Activated T-cell treated with anti-CD3 and anti-CD28 coated beads, Interleukin-2, amount 50 U/mL, for 4 hours (primary cell): ENCODE data around the gene HSPA1A. TPM values are rescaled to one million over a fixed set of nuclear protein-coding genes. Genes with fewer than 3 reads are reported as not detected.

Experiments
- total RNA-seq, 3 donors: library from RNA; stranded (reverse); gene quantifications; one replicate each; pipeline ENCODE4 v1.2.1, GENCODE V29; 2021

HSPA1A gene
- total RNA-seq, 3 donors from 2014 or later, result 33.3 to 38.1 (median 34.2) TPM

Other genes starting within 250 kb of the HSPA1A start
- gene LTA, start 243.3 kb upstream of the HSPA1A start, total RNA-seq, result 1,000 to 10,000 TPM; 1,238 to 1,641 (median 1,296) TPM
- gene TNF, start 240.0 kb upstream of the HSPA1A start, total RNA-seq, result 100 to 1,000 TPM; 485 to 701 (median 587) TPM
- 100 to 1,000 TPM; 161 to 210 (median 186) TPM for gene LTB, start 233.1 kb upstream of the HSPA1A start, total RNA-seq
- gene LST1, start 229.3 kb upstream of the HSPA1A start, total RNA-seq, result 1 to 10 TPM; 4.8 to 7.9 (median 7.0) TPM
- gene NCR3, start 222.5 kb upstream of the HSPA1A start, total RNA-seq, result 10 to 100 TPM in 1 of 3 donors, 1 to 10 TPM in 2; 6.0 to 27.3 (median 8.4) TPM
- 10 to 100 TPM; 18.5 to 57.5 (median 36.5) TPM for gene AIF1, start 200.3 kb upstream of the HSPA1A start, total RNA-seq
- 100 to 1,000 TPM; 290 to 309 (median 306) TPM for gene PRRC2A, start 194.8 kb upstream of the HSPA1A start, total RNA-seq
- gene BAG6, start 162.9 kb upstream of the HSPA1A start, total RNA-seq, result 100 to 1,000 TPM; 403 to 418 (median 411) TPM
- gene APOM, start 159.6 kb upstream of the HSPA1A start, total RNA-seq, result 1 to 10 TPM; 1.8 to 2.8 (median 2.1) TPM
- gene C6orf47, start 154.8 kb upstream of the HSPA1A start, total RNA-seq, result 10 to 100 TPM; 17.1 to 18.3 (median 18.2) TPM
- 10 to 100 TPM; 34.9 to 37.8 (median 37.5) TPM for gene GPANK1, start 150.5 kb upstream of the HSPA1A start, total RNA-seq
- 100 to 1,000 TPM; 301 to 311 (median 307) TPM for gene CSNK2B, start 149.5 kb upstream of the HSPA1A start, total RNA-seq
- 10 to 100 TPM; 22.6 to 24.0 (median 22.9) TPM for gene LY6G5B, start 145.6 kb upstream of the HSPA1A start, total RNA-seq
- 1 to 10 TPM; 2.3 to 3.8 (median 3.1) TPM for gene LY6G5C, start 134.5 kb upstream of the HSPA1A start, total RNA-seq
- gene ABHD16A, start 112.2 kb upstream of the HSPA1A start, total RNA-seq, result 10 to 100 TPM; 33.9 to 38.1 (median 35.2) TPM
- gene LY6G6F, start 108.7 kb upstream of the HSPA1A start, total RNA-seq, result not detected
- not detected for gene LY6G6D, start 100.2 kb upstream of the HSPA1A start, total RNA-seq
- gene LY6G6C, start 93.8 kb upstream of the HSPA1A start, total RNA-seq, result not detected
- gene MPIG6B, start 92.2 kb upstream of the HSPA1A start, total RNA-seq, result under 1 TPM in 2 of 3 donors, not detected in 1; 0.33 to 0.55 TPM
- gene DDAH2, start 86.2 kb upstream of the HSPA1A start, total RNA-seq, result 1 to 10 TPM; 3.4 to 3.9 (median 3.5) TPM
- 100 to 1,000 TPM; 344 to 370 (median 353) TPM for gene CLIC1, start 79.0 kb upstream of the HSPA1A start, total RNA-seq
- 10 to 100 TPM; 30.9 to 35.4 (median 34.3) TPM for gene MSH5, start 75.5 kb upstream of the HSPA1A start, total RNA-seq
- gene SAPCD1, start 52.9 kb upstream of the HSPA1A start, total RNA-seq, result 10 to 100 TPM in 2 of 3 donors, 1 to 10 TPM in 1; 9.4 to 12.2 (median 12.1) TPM
- 1 to 10 TPM; 1.4 TPM for gene VWA7, start 38.2 kb upstream of the HSPA1A start, total RNA-seq
- 100 to 1,000 TPM; 231 to 263 (median 234) TPM for gene VARS1, start 19.8 kb upstream of the HSPA1A start, total RNA-seq
- gene LSM2, start 8.6 kb upstream of the HSPA1A start, total RNA-seq, result 100 to 1,000 TPM; 163 to 192 (median 184) TPM
- gene HSPA1L, start 260 bp upstream of the HSPA1A start, total RNA-seq, result 1 to 10 TPM; 1.6 to 1.8 (median 1.7) TPM
- gene HSPA1B, start 12.2 kb downstream of the HSPA1A start, total RNA-seq, result 10 to 100 TPM; 76.1 to 97.7 (median 93.0) TPM
- 10 to 100 TPM; 25.6 to 26.7 (median 26.0) TPM for gene NEU1, start 47.3 kb downstream of the HSPA1A start, total RNA-seq
- gene SLC44A4, start 63.5 kb downstream of the HSPA1A start, total RNA-seq, result under 1 TPM; 0.13 to 0.60 (median 0.20) TPM
- gene EHMT2, start 82.2 kb downstream of the HSPA1A start, total RNA-seq, result 10 to 100 TPM; 52.8 to 70.9 (median 67.8) TPM
- 1 to 10 TPM; 3.5 to 6.1 (median 5.4) TPM for gene ZBTB12, start 86.5 kb downstream of the HSPA1A start, total RNA-seq
- 1 to 10 TPM in 1 of 3 donors, under 1 TPM in 2; 0.56 to 1.0 (median 0.95) TPM for gene C2, start 112.2 kb downstream of the HSPA1A start, total RNA-seq
- 1 to 10 TPM in 2 of 3 donors, under 1 TPM in 1; 0.42 to 1.5 (median 1.4) TPM for gene CFB, start 130.6 kb downstream of the HSPA1A start, total RNA-seq
- 100 to 1,000 TPM; 107 to 111 (median 109) TPM for gene NELFE, start 143.4 kb downstream of the HSPA1A start, total RNA-seq
- 100 to 1,000 TPM; 123 to 157 (median 132) TPM for gene SKIC2, start 143.6 kb downstream of the HSPA1A start, total RNA-seq
- gene DXO, start 156.6 kb downstream of the HSPA1A start, total RNA-seq, result 1 to 10 TPM; 7.1 to 9.0 (median 8.9) TPM
- gene C4A, start 166.5 kb downstream of the HSPA1A start, total RNA-seq, result 1 to 10 TPM; 4.3 to 5.9 (median 5.3) TPM
- 1 to 10 TPM; 4.9 to 5.3 (median 5.2) TPM for gene C4B, start 199.3 kb downstream of the HSPA1A start, total RNA-seq
- gene CYP21A2, start 222.9 kb downstream of the HSPA1A start, total RNA-seq, result 1 to 10 TPM in 1 of 3 donors, under 1 TPM in 2; 0.74 to 1.0 (median 0.84) TPM